GM10248 (cell line): ENCODE results near the gene TTC8.
"Not testable (repeated sequence)": the region's sequence is repeated elsewhere in the genome, so short reads cannot be mapped to it uniquely, and the experiment has no call there.

Source experiments
- CTCF ChIA-PET: fragments of 300-600 bp; sonication (Branson Sonifier 250); formaldehyde crosslinking; extraction: SDS; loops from one replicate; lab custom pipeline; 2021; ENCODE audit warnings: antibody characterized with exemption; lab: Yijun Ruan, JAX
- POLR2A ChIA-PET: fragments of 350-650 bp; sonication (Branson Sonifier 250); formaldehyde crosslinking; extraction: SDS; loops from one replicate; lab custom pipeline; 2020; ENCODE audit warnings: antibody characterized with exemption; lab: Yijun Ruan, JAX
- DNase-seq: peaks from one replicate; pipeline ENCODE4 v3.0.0; 2012; ENCODE audit errors: extremely low spot score
- TF ChIP-seq, protein P1 (sequence below): IDR thresholded peaks from 2 replicates; pipeline ENCODE4 v1.5.1; 2012; ENCODE audit warnings: mild to moderate bottlenecking, low read depth; ENCODE audit errors: extremely low read depth, missing control alignments, control extremely low read depth

The TTC8 gene

DNA sequence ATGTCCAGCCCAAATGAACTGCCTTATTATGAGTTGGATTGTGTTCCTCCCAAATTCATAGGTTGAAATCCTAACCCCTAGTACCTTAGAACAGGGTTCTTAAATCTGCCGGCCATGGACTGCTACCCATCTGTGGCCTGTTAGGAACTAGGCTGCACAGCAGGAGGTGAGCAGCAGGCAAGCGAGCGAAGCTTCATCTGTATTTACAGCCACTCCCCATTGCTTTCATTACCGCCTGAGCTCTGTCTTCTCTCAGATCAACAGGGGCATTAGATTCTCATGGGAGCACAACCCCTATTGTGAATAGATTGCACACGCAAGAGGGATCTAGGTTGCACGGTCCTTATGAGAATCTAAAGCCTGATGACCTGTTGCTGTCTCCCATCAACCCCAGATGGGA lies 21.9 kb upstream of the TTC8 start:
- CTCF ChIA-PET, result interaction anchor here (1.6 kb wide), 1 partner anchor 9 kb away, joined by 5 read pairs; no protein-coding TSS in a partner anchor
- POLR2A ChIA-PET, result no interaction called here
- TF ChIP-seq, protein P1, sequence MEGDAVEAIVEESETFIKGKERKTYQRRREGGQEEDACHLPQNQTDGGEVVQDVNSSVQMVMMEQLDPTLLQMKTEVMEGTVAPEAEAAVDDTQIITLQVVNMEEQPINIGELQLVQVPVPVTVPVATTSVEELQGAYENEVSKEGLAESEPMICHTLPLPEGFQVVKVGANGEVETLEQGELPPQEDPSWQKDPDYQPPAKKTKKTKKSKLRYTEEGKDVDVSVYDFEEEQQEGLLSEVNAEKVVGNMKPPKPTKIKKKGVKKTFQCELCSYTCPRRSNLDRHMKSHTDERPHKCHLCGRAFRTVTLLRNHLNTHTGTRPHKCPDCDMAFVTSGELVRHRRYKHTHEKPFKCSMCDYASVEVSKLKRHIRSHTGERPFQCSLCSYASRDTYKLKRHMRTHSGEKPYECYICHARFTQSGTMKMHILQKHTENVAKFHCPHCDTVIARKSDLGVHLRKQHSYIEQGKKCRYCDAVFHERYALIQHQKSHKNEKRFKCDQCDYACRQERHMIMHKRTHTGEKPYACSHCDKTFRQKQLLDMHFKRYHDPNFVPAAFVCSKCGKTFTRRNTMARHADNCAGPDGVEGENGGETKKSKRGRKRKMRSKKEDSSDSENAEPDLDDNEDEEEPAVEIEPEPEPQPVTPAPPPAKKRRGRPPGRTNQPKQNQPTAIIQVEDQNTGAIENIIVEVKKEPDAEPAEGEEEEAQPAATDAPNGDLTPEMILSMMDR, result no peak
- DNase-seq, result no peak

DNA sequence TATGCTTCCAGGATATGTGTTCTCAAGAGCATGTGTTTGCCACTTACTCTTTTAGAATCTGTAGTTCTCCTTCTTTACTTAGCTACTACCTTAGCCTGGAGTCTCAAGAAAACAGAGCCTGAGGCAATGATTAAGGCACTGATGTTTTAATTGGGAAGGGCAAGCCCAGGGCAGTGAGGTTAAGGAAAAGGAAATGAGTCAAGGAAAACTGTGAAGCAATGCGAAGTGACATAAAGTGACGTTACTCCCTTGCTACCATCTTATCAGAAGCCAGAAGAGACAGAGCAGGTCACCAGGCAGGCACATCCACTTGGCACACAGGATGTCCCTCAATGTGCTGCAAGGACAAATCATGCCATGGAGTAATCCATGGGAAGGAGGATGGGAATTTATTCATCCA lies 20.4 kb upstream of the TTC8 start:
- ChIA-PET POLR2A (no interaction called here), CTCF (no interaction called here)
- TF ChIP-seq, protein P1, result no peak
- DNase-seq, result no peak

DNA sequence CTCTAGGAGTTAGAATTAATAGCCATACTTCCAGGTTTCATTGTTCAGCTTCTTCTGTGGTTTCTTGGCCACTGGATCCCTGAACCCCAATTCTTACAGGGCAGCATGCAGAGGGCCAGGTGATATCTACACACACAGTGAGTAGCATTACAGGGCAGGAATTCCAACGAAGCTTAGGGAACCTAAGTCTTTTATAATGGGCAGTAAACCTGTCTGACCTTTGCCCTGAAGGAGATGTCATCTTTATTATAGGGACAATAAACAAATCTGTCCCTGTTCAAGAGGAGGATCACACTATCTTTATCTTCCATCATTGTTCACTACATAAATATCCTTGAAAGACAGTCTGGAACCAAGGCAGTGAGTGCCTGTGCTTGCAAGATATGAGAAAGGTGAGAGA lies 20.0 kb upstream of the TTC8 start:
- ChIA-PET POLR2A (no interaction called here), CTCF (no interaction called here)
- TF ChIP-seq, protein P1, result no peak
- DNase-seq, result no peak

DNA sequence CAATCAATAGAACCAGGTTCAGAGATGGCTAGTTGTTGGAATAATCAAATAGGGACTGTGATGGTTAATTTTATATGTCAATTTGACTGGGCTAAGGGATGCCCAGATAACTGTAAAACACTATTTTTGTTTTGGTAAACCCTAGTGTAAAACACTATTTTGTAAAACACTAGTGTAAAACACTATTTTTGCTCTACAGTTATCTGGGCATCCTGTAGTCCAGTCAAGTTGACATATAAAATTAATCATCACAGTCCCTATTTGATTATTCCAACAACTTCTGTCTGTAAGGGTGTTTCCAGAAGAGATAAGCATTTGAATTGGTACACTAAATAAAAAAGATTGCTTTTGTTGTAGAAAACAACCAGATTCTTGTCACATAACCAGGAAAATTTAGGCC lies 16.1 kb upstream of the TTC8 start:
- CTCF ChIA-PET, result no interaction called here
- no peak for DNase-seq
- POLR2A ChIA-PET, result no interaction called here
- TF ChIP-seq, protein P1, result no peak

DNA sequence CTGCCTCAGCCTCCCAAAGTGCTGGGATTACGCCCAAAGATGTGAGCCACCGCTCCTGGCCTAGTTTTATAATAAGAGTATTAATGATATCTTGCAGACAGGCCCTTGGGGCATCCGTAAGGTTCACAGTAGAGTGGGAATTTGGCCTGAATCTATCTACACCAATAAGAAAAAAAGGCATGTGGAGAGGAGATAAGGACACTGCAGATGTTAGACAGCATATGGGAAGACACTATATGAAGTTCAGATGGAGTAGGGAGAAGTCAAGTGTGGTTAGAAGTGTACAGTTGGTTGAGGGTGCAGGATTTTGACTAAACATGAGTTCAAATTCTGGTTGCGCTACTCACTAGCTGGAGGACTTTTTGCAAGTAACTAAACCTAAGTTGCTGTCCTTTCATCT lies 8.5 kb upstream of the TTC8 start:
- TF ChIP-seq, protein P1, result no peak
- POLR2A ChIA-PET, result no interaction called here
- CTCF ChIA-PET, result no interaction called here
- DNase-seq, result no peak

DNA sequence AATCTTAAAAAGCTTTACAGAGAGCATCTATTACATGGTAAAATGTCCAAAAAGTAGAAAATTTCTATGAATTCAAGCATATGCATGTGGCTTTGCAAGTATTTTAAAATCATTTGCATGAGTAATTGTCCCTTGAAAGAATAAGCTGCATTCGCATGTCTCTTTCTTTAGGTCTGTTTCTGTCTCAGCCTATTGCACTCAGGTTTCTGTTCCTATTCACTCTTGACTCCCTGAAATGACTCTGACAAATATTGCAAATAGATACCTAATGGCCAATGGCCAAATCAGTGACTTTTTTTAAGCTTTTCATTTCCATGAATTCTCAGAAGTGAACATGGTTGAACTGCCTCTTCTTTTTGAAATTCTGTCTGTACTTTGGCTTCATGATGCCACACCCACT lies 6.4 kb upstream of the TTC8 start:
- ChIA-PET CTCF (no interaction called here), POLR2A (no interaction called here)

DNA sequence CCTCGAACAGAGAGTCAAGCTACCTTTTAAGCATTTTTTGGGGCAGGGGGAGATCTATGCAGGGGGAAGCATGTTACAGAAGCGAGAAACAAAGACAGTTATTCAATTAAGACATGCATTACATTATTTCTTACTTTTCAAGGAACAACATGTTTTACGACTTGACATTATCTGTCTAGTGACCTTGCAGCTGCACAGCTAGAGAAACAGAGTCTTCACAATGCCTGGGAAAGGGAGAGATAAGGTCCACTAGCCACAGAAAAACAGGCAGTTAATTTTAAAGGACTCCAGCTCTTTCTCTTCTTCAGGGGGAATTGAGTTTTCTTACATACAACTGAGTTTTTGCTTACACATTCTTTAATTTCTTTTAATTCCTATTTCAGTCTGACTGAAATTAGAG lies 4.8 kb upstream of the TTC8 start:
- DNase-seq, POLR2A ChIA-PET, CTCF ChIA-PET: not testable (repeated sequence)

More for the DNA sequence above, 6.4 kb upstream of the TTC8 start:
- DNase-seq, result peak; percentile 10
- TF ChIP-seq, protein P1, result no peak
